Inflammatory macrophage (primary cell): ENCODE results near the gene CALR.
"Not testable (repeated sequence)": the region's sequence is repeated elsewhere in the genome, so short reads cannot be mapped to it uniquely, and the experiment has no call there.

Experiments
- DNase-seq, 2 donors: peaks; one replicate each; pipeline ENCODE4 v3.0.0-alpha.2; 2020 to 2022

CALR gene

DNA sequence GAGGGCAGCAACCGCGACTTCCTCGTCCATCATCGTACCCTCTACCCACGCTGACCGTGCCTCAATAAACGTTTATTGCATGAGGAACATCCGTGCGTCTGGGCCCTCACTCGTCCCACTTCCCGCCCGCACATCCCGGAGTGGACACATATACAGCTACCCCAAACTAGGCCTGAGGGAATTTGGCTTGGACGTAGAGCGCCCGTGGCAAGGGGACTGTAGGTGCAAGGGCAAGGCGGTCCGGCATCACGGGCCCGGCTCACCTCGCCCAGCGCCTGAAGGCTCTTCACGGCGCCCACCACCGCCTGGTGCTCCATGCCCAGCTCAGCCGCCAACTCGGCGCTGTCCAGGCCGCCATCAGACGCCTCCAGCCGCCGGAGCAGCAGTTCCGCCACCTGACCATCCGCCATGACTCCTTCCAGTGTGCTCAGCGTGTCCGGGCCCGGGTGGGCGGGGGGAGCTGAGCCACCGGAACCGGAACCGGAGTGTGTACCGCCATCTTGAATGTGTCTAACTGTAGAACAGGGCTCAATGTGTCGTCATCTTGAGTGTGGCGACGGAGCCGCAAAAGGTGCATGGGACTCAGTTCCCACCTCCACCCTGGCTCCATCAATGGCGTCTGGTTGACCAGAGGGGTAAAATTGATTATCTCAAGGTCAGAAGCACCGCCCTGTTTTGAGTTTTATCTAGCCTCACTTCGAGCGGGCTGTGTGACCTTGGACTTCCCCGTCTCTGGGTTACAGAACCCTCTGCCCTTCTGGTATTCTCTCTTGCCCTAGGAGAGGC lies 4.9 kb upstream of the CALR start, which contains the start of gene FARSA:
Gene FARSA, minus strand, starts transcription at position 425 of the 786 bp plus-strand sequence. Its CDS starts 15 bp downstream, at position 410.
- DNase-seq, result peak; percentile 93 to 96

DNA sequence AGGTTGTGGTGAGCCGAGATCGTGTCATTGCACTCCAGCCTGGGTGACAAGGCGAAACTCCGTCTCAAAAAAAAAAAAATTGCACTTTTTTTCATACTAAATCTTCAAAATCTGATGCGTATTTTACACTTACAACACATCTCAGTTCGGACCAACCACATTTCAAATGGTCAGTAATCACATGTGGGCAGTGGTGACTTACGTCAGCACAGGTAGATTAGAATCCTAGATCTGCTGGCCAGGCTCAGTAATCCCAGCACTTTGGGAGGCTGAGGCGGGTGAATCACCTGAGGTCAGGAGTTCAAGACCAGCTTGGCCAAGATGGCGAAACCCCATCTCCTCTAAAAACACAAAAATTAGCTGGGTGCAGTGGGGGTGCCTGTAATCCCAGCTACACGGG lies 3.3 kb upstream of the CALR start:
- DNase-seq, result no peak

DNA sequence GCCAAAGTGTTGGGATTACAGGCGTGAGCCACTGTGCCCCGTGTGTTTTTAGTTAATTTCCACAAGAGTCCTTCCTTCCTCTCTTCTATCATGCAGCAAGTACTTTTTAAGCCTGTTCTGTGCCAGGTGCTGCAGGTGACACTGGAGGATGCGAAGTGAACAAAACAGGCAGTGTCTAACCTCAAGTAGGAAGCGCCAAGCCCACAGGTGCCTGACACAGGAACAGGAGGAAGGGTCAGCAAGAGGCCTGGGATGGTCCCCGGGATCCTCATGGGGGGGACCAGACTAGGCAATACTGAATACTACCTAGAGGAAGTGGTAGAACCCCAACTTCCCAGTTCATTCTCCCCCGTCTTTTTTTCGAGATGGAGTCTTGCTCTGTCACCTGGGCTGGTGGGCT lies 1.8 kb upstream of the CALR start:
- peak in 1 of 2 donors; percentile 14 for DNase-seq

DNA sequence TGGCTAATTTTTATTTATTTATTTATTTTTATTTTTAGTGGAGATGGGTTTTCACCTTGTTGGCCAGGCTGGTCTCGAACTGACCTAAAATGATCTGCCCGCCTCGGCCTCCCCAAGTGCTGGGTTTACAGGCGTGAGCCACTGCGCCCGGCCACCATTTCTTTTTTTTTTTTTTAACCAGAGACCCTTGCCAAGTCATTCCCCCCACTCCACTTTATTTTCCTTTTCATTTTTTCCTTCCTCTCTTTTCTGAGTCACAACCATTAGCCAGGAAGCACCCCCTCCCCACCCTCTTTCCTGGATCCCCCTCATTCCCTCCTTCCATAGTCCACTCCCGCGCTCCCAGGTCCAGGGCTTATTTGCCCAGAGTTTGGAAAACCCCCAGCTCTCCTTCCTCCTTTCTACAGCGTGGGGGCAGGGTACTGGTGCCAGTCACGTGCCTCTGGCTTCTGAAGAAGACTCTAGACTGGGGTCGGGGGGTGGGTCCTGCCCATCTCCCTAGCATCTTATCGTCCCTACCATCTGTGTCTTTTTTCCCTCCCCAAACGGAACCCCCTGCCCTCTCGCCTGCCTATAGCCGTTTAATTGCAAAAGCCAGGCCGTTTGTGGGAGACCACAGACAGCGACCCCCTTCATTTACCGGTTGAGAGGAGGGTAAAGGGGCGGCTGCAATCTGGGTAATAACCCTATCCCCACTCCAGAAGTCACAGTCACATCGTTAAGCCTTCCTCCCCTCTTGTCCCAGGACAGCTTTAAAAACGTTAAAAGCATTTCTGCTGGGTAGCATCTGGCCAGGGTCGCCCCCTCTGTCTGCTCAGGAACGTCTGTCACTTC lies 1.1 kb upstream of the CALR start:
- DNase-seq, result peak; percentile 58 to 64

DNA sequence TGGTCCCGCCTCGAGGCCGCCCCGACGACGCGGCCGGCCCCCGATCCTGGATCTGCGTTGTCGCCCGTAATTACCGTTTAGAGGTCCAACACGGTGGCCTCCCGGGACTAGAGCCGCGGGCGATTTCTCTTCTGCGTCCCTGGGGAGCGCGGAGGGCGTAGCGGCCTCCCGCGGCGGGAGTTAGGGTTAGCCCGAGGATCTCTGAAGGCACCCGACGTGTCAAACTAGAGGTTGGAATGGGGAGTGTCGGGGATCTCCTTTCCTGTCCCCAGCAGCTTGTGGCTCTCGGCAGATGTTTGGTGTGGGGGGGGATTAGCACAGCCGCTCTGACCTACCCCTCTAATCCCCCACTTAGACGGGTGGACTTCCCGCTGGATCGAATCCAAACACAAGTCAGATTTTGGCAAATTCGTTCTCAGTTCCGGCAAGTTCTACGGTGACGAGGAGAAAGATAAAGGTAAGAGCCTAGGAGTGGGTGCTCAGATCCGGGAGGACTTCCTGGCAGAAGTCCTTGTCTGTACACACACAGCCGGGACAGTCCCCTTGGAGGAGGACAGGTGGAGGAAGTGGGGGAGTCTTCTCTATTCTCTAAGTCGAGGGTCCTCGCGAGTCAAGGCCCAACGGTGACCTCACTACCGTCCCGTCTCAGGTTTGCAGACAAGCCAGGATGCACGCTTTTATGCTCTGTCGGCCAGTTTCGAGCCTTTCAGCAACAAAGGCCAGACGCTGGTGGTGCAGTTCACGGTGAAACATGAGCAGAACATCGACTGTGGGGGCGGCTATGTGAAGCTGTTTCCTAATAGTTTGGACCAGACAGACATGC lies 581 bp downstream of the CALR start:
- peak; percentile 57 to 80 for DNase-seq

DNA sequence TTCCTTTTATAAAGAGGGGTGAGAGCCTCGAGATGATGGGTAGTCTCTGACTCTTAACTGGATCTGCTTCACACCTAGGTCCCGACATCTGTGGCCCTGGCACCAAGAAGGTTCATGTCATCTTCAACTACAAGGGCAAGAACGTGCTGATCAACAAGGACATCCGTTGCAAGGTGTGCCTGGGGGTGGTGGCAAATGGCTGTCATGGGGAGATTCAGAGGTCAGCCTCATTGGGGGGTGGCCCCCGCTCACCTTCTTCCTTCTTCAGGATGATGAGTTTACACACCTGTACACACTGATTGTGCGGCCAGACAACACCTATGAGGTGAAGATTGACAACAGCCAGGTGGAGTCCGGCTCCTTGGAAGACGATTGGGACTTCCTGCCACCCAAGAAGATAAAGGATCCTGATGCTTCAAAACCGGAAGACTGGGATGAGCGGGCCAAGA lies 1.6 kb downstream of the CALR start:
- no peak for DNase-seq

DNA sequence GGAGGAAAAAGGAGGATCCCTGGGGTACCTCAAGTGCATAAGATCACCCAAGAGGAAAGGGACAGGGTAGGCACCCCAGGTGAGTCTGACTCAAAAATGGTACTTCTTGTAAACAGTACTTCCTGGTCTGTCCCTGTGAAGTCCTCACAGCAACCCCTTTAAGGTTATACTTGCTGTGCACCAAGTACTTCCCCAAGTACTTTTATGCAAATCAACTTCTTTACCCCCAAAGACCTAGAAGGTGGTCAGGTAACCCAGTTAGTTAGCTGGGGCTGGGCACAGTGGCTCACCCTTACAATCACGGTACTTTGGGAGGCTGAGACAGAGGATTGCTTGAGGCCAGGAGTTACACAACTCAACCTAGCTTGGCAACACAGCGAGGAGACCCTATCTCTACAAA lies 2.5 kb downstream of the CALR start:
- no peak for DNase-seq

DNA sequence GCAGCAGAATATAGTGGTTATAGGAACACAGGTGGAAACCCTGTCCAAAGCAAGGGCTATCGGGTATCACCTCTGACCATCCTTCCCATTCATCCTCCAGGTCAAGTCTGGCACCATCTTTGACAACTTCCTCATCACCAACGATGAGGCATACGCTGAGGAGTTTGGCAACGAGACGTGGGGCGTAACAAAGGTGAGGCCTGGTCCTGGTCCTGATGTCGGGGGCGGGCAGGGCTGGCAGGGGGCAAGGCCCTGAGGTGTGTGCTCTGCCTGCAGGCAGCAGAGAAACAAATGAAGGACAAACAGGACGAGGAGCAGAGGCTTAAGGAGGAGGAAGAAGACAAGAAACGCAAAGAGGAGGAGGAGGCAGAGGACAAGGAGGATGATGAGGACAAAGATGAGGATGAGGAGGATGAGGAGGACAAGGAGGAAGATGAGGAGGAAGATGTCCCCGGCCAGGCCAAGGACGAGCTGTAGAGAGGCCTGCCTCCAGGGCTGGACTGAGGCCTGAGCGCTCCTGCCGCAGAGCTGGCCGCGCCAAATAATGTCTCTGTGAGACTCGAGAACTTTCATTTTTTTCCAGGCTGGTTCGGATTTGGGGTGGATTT lies 5.1 kb downstream of the CALR start:
- no peak for DNase-seq

DNA sequence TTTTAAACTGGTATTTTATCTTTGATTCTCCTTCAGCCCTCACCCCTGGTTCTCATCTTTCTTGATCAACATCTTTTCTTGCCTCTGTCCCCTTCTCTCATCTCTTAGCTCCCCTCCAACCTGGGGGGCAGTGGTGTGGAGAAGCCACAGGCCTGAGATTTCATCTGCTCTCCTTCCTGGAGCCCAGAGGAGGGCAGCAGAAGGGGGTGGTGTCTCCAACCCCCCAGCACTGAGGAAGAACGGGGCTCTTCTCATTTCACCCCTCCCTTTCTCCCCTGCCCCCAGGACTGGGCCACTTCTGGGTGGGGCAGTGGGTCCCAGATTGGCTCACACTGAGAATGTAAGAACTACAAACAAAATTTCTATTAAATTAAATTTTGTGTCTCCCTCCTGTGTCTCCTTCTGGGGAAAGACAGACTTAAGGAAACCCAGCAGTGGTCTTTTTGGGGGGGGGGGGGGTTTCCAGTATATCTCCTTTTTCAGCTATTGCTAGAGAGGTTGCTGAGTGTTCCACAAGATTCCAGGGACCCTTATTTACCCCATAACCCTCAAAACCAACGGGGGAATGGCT lies 5.8 kb downstream of the CALR start:
- DNase-seq, result no peak

DNA sequence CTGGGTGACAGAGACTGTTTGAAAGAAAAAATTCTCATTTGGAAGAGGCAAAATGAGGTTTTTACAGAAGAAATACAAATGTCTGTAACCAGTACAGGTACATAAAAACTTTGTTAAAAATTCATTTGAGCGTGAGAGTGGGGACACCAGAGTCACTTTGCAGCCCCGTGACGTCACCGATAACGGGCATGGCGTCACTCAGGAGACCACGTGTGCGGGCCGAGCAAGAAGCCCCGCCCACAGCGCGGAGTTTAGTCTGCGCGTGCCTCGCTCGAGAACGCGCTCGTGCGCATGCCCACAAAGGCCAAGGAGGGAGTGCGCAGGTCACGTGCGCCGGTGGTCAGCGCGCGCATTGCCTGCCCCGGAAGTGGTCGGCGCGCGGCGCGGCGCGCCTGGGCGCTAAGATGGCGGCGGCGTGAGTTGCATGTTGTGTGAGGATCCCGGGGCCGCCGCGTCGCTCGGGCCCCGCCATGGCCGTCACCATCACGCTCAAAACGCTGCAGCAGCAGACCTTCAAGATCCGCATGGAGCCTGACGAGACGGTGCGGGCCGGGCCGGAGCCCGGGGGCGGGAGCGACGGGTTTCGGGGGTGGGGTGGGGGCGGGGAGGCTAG lies 7.2 kb downstream of the CALR start, which contains the start of gene RAD23A:
Gene RAD23A, plus strand, starts transcription at position 384 of the 613 bp plus-strand sequence. Its CDS starts 87 bp downstream, at position 471.
- DNase-seq, result peak; percentile 99 to 100

DNA sequence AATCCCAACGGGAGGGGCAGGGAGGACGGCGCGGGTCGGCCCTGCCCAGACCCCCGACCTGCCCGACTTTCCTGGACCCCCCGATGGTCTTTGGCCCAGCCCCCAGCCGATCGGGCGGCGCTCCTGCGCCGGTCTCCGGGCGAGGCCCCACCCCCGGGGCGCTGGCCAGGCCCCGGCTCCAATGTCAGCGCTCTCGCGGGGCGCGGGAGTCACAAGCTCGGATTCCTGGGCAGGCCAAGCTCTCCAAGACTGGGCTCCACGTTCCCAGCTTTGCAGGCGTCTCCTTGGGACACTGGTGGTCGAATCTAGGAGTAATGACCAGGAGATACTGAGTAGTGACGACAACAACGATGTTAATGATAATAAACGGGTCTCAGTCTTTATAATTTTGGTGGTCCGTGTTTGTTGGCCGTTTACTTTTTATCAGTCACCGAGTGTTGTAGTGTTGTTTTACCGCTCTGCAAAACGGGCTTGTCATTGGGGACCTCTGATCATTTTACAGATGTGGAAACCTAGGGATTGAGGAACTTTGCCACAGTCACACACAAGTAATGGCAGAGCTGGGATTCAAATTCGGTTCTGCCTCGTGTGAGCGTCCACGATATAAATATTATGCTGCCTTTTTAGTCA lies 7.8 kb downstream of the CALR start:
- DNase-seq, result peak; percentile 51 to 76

DNA sequence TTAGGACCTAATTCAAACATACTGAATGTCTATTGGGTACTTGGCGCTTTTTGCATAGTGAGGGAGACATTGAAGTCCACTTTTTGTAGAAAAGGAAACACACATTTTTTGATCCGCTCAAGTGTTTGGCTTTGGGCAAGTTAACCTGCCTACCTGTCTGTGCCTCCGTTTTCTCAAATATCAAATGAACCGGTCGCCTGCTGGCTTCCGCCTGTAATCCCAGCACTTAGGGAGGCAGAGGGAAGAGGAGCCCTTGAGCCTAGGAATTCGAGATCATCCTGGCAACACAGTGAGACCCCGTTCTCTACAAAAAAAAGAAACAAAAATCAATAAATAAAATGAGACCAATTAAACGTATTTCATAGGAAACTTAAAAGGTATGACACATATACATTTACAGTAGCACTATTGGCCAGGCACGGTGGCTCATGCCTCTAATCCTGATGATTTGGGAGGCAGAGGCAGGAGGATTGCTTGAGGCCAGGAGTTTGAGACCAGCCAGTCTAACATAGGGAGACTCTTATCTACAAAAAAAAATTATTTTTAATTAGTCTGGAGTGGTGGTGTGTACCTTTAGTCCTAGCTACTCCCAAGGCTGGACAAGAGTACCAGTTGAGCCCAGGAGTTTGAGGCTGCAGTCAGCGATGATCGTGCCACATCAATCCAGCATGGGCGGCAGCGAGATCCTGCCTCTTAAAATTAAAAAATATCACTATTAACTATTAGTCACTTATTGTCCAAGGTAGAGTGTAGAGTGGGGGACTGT lies 8.5 kb downstream of the CALR start:
- DNase-seq, result no peak

DNA sequence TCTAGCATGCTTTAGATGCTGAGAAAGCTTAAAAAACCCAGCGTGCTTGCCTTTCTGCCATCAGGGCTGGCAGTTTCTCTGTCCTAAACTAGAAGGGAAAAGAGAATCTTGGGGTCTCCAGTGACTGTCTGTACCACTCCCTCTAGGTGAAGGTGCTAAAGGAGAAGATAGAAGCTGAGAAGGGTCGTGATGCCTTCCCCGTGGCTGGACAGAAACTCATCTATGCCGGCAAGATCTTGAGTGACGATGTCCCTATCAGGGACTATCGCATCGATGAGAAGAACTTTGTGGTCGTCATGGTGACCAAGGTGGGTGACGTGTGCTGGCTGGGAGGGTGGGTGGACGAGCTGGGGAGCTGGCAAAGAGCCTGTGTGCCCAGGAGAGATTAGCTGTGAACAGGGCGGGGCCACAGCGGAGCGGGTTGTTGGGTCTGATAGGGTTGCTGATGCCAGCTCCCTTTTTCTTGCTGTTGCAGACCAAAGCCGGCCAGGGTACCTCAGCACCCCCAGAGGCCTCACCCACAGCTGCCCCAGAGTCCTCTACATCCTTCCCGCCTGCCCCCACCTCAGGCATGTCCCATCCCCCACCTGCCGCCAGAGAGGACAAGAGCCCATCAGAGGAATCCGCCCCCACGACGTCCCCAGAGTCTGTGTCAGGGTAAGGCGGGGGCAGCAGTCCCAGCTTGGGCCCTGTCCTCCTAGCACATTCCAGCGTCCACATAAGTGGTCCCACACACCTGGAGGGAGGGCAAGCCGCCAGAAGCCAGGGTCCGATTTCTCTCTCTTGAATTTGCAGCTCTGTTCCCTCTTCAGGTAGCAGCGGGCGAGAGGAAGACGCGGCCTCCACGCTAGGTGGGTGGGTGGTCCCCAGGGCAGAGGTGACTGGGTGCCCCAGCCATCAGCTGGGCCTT lies 9.5 kb downstream of the CALR start:
- no peak for DNase-seq

DNA sequence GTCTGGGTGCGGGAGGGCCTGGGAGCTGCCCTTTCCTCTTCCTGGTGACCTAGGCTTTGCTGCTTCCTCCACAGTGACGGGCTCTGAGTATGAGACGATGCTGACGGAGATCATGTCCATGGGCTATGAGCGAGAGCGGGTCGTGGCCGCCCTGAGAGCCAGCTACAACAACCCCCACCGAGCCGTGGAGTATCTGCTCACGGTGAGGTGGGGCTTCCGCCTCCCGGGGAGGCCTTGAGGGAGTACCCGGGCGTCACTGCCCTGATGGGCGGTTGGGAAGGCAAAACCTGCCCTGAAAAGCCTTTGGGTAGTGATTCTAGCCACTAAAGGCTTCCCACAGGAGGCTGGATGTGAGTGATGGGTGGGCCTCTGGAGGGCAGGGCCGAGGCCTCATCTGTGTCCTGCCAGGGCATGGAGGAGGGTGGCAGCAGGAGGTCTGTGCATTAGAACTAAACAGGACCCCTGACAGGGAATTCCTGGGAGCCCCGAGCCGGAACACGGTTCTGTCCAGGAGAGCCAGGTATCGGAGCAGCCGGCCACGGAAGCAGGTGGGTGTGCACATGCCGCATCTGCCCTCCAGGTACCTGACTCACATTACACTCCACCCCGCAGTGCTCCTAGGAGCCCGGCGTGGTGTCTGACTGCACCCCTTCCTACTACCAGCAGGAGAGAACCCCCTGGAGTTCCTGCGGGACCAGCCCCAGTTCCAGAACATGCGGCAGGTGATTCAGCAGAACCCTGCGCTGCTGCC lies 10.4 kb downstream of the CALR start:
- no peak for DNase-seq

DNA sequence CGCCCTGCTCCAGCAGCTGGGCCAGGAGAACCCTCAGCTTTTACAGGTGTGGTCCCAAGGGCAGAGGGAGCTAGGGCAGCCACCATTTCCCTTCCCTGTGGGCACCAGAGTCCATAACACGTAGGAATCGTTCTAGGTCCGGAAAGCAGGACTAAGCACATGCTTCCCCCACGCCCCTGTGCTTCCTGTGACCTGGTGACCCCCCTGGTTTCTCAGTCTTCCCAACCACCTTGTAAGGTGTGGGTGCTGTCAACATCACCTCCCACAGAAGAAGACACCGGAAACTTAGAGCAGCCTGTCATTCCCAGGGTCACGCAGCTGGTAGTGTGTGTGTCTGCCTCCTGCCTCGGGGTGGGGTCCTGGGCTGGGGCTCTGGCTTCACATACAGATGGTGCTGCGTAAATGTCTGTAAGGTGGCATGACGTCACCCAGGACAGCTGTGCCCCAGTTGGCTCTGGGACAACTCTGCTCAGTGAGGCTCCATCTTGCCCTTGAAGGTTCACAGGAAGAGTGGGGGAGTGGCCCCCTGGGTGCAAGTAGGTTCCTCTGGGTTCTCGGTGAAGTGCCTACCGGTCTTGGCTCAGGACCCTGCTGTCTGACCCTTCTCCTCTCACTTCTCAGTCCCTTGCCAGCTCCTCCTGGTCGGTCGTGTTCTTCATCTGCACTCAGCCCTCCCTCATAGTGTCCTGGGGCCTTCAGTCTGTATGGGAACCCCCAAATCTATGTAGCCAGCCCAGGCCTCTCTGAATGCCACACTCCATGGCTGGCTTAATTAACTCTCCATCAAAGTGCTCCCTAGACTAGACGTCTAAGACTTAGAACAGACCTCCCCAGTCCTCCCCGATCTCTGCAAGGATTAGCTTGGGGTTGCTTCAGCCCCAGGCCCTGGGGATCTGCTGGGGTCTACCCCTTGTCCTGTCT lies 11.2 kb downstream of the CALR start:
- no peak for DNase-seq

DNA sequence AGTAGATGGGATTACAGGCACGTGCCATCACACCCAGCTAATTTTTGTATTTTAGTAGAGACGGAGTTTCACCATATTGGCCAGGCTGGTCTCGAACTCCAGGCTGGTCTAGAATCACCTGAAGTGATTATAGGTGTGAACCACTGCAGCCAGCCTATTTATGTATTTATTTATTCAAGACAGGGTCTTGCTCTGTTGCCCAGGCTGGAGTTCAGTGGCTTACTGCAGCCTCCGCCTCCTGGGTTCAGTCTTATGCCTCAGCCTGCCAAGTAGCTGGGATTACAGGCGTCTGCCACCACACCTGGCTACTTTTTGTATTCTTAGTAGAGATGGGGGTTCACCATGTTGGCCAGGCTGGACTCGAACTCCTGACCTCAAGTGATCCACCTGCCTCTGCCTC lies 13.6 kb downstream of the CALR start:
- not testable (repeated sequence) for DNase-seq
